Ovary (tissue), 9 donors: ENCODE data around the gene DISP1. TPM values are rescaled to one million over a fixed set of nuclear protein-coding genes. Genes with fewer than 3 reads are reported as not detected.
A peak's percentile ranks its signal among the peaks of the same experiment; 100 is the strongest.

ENCODE experiments used
- DNase-seq, 5 donors: peaks; one replicate each; pipeline ENCODE4 v3.0.0-alpha.2; 2019 to 2020
- H3K27ac ChIP-seq, 2 donors: fragments of 200-600 bp; one replicate each; pipeline versions ENCODE4 v1.5.1 to v1.8.0; 2019 to 2022
- H3K27me3 ChIP-seq: fragments of 200-600 bp; one replicate; pipeline ENCODE4 v1.8.0; 2022
- H3K36me3 ChIP-seq: fragments of 200-600 bp; sonication (generic); one replicate; pipeline ENCODE4 v1.5.1; 2019
- H3K4me1 ChIP-seq: one replicate; pipeline ENCODE4 v1.8.1; 2013; ENCODE audit warnings: mild to moderate bottlenecking, moderate library complexity; ENCODE audit not compliant: insufficient read depth
- H3K4me3 ChIP-seq: fragments of 200-600 bp; sonication (generic); one replicate; pipeline ENCODE4 v1.5.1; 2017
- H3K9me3 ChIP-seq, 2 donors: fragments of 200-600 bp in 1 of 2; sonication (generic) in 1 of 2; one replicate each; pipeline versions ENCODE4 v1.5.1 to v1.8.1; 2013 to 2019; ENCODE audit warnings: mild to moderate bottlenecking in 1 of 2, moderate library complexity in 1 of 2
- CTCF ChIP-seq, 3 donors: fragments of 450-650 bp in 2 of 3; fragments of 200-600 bp in 1 of 3; IDR thresholded peaks; one replicate each; pipeline versions ENCODE4 v1.5.1 to v1.8.0; 2016 to 2022; ENCODE audit warnings: antibody characterized with exemption in 3 of 3, mild to moderate bottlenecking in 1 of 3
- EP300 ChIP-seq: sonication (generic); formaldehyde crosslinking; IDR thresholded peaks from one replicate; pipeline ENCODE4 v1.6.1; 2017; ENCODE audit warnings: antibody characterized with exemption
- POLR2A ChIP-seq: fragments of 450-650 bp; IDR thresholded peaks from one replicate; pipeline ENCODE4 v1.6.1; 2017; ENCODE audit warnings: antibody characterized with exemption, mild to moderate bottlenecking, moderate library complexity
- WGBS, 3 donors: extraction: QIAGEN DNeasy Blood & Tissue Kit in 1 of 3; methylation state at CpG; one replicate each; pipeline versions ENCODE4 v1.1.5 to v1.1.7; 2013 to 2017; 5-methylcytosine and 5-hydroxymethylcytosine counted together
- intact Hi-C, 4 donors: fragments of 100-400 bp; cut with DNase I; formaldehyde crosslinking; loops; one replicate each; pipeline versions ENCODE4 v1.11.0 to v1.15.1; 2022 to 2023
- polyA plus RNA-seq, 2 donors: library from polyadenylated mRNA; stranded (reverse); fragments of 200-250 nt in 1 of 2; fragments of 350-450 nt in 1 of 2; fragmentation: Illumina TruSeq in 1 of 2; extraction: RNeasy Lipid Tissue Mini Kit (QIAGEN cat#74804) in 1 of 2; gene quantifications; one replicate each; pipeline ENCODE4 v1.2.3, GENCODE V29; 2013 to 2014
- total RNA-seq, 7 donors: library from RNA; depleted of rRNA in 2 of 7; stranded (reverse); fragments of >200 nt in 2 of 7; fragmentation: NEBNext Ultra II Directional in 3 of 7; extraction: Animal tissue kit (Norgen Biotek cat#: 25700) in 3 of 7; gene quantifications; one replicate each; pipeline versions ENCODE4 v1.1.0 to v1.2.4, GENCODE V29; 2016 to 2023
- donor health status: DM: no; HTN: no; CAD: no; lungs with moderate emphysema.
- donor health status: DM: no; HTN: no; CAD: no.
- donor health status: Bipolar disorder and iron deficiency.
- donor health status: DM: yes; HTN: yes; CAD: no.
- donor health status: DM: no; HTN: no; CAD: no.
- donor health status: DM: yes; HTN: yes; CAD: no.

DISP1 gene
- total and polyA plus RNA-seq, 9 donors, result 3.7 to 12.5 (median 6.7) TPM

- intact Hi-C loops, result no loop called here
- DNase-seq, result no peak
- 45 to 53% (median 47%) methylated on average over 14 of the region's 14 CpGs for WGBS, 3 donors
- no peaks in the 10 kb centered on the region for H3K36me3 ChIP-seq
- peak overlapping the region in 1 of 2 donors; percentile 86 for H3K27ac ChIP-seq
- peak overlapping the region; percentile 73 for H3K4me3 ChIP-seq
- H3K27me3 ChIP-seq, result no peaks in the 10 kb centered on the region
- peaks cover 4% of the 10 kb centered on the region for H3K4me1 ChIP-seq
- TF ChIP-seq EP300 (no peak), POLR2A (no peak), CTCF (IDR thresholded peaks at IDR 0.05) (no peak)
- no peaks in the 10 kb centered on the region for H3K9me3 ChIP-seq
Measured at GRCh38 chr1:222813866-222814535, 838 bp upstream of the DISP1 start.

- 0 to 1% (median 0%) methylated on average over 11 of the region's 11 CpGs for WGBS, 3 donors
- TF ChIP-seq CTCF (IDR thresholded peaks at IDR 0.05) (no peak), POLR2A (no peak), EP300 (no peak)
- no peak for DNase-seq
- peak overlapping the region; percentile 71 to 86 for H3K27ac ChIP-seq
- intact Hi-C loops, result no loop called here
- H3K4me1 ChIP-seq, result peaks cover 4% of the 10 kb centered on the region
- no peaks in the 10 kb centered on the region for H3K36me3 ChIP-seq
- H3K27me3 ChIP-seq, result no peaks in the 10 kb centered on the region
- H3K4me3 ChIP-seq, result peak overlapping the region; percentile 73
- no peaks in the 10 kb centered on the region for H3K9me3 ChIP-seq
Measured at GRCh38 chr1:222815440-222815765, 564 bp downstream of the DISP1 start.

GRCh38 chr1:222817529-222817928 lies 2.7 kb downstream of the DISP1 start:
- Histone ChIP-seq H3K4me1 (peaks cover 4% of the 10 kb centered on the region), H3K27me3 (no peaks in the 10 kb centered on the region), H3K27ac (no peak overlapping the region), H3K36me3 (no peaks in the 10 kb centered on the region), H3K9me3 (no peaks in the 10 kb centered on the region), H3K4me3 (no peak overlapping the region)
- intact Hi-C loops, result no loop called here
- TF ChIP-seq POLR2A, result no peak
- TF ChIP-seq CTCF (IDR thresholded peaks at IDR 0.05), result no peak
- no peak for TF ChIP-seq EP300
- 66 to 76% (median 73%) methylated on average over 1 of the region's 1 CpG for WGBS, 3 donors
- no peak for DNase-seq

- Histone ChIP-seq H3K9me3 (no peaks in the 10 kb centered on the region), H3K36me3 (no peaks in the 10 kb centered on the region), H3K4me3 (no peak overlapping the region), H3K27me3 (no peaks in the 10 kb centered on the region), H3K27ac (no peak overlapping the region), H3K4me1 (peaks cover 4% of the 10 kb centered on the region)
- intact Hi-C loops, result no loop called here
- DNase-seq, result no peak
- TF ChIP-seq EP300, result no peak
- TF ChIP-seq POLR2A, result no peak
- TF ChIP-seq CTCF (IDR thresholded peaks at IDR 0.05), result no peak
- WGBS, 3 donors, result 75 to 88% (median 86%) methylated on average over 1 of the region's 1 CpG
Measured at GRCh38 chr1:222818171-222818570, 3.3 kb downstream of the DISP1 start.
